Cortex of kidney (tissue), 1 donor: ENCODE data around the gene TNFRSF13B.
"Not testable (repeated sequence)": the region's sequence is repeated elsewhere in the genome, so short reads cannot be mapped to it uniquely, and the experiment has no call there.

Experiments used
- DNase-seq: peaks from one replicate; lab custom pipeline; 2025; lab: John Stamatoyannopoulos, UW

The TNFRSF13B gene

GRCh38 chr17:17004997-17005614 is 33.2 kb upstream of the TNFRSF13B start:
- DNase-seq: not testable (repeated sequence)

DNA sequence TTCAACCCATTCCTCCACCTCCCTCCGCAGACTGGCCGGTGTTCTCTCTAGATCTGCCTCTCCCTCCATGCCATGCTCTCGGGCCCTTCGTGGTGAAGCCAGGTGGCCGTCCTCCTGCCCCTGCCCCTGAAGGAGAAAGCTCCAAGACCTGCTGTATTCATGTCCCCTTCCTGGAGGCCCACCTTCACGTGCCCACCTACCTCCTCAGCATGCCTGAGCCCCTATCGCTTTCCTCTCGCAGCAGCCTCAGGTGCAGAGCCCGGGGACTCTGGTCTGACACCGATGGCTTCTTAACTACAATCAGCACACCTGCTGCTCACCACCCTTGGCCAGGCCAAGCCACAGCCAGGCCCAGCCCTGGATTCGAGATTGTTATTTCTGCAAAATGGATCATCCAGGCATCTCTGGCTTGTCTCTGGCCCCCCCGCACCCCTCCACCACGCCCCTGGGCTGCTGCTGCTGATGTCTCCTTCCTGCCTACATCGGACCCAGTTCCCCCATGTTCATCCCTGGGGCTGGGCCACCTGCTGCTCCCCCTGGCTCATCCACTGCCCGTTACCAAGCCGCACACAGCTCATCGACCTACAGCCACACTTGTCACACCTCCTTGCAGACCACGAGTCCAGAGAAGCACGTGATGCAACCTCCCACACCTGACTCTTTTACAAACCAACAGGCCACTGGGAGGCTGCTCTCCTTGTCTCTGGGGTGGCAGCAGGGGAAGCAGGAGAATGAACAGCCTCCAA is 32.5 kb upstream of the TNFRSF13B start:
- DNase-seq: no peak

DNA sequence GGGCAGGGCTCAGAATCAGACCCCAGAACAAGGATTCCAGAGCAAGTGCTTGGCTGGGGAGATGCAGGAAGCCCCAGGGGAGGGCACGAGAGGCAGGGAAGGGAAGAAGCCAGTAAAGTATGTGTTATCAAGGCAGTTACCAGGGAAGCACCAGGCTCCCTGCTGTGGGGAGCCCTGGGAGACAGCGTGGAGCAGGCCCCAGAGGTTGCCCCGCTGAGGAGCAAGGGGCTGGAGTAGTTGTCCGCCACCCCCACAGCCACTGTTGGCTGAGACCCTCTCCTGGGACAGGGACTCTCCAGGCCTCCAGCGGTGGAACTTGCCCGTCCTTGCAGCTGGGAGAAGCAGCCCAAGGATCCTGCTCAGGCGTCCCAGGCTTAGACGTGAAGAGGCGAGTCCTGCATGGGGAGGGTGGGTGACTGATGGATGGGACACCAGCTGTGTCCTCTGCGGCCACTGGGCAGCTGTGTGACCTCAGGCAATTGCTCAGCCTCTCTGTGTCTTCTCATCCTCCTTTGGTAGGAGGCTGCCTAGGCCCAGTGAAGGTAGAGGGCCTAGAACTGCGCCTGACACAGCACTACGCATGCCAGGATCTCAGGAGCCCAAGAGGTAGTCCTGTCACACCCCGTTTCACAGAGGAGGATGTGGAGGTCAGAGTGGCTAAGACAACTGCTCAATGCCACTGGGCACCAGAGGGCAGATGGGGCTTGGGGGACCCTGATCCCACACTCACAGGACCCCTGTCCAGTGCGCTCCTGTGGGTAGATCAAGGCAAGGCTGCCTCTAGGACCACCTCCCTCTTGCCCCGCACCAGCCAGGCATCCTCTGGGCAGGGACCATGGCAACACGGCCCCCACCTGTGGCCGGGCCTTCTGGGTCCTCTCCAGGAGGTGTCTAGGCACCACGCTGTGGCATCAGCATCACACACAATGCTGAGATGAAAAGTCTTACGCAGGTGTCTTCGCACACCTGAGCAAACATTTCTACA is 31.1 kb upstream of the TNFRSF13B start:
- not testable (repeated sequence) for DNase-seq

GRCh38 chr17:17001874-17002520 is 30.1 kb upstream of the TNFRSF13B start:
- DNase-seq: no peak

DNA sequence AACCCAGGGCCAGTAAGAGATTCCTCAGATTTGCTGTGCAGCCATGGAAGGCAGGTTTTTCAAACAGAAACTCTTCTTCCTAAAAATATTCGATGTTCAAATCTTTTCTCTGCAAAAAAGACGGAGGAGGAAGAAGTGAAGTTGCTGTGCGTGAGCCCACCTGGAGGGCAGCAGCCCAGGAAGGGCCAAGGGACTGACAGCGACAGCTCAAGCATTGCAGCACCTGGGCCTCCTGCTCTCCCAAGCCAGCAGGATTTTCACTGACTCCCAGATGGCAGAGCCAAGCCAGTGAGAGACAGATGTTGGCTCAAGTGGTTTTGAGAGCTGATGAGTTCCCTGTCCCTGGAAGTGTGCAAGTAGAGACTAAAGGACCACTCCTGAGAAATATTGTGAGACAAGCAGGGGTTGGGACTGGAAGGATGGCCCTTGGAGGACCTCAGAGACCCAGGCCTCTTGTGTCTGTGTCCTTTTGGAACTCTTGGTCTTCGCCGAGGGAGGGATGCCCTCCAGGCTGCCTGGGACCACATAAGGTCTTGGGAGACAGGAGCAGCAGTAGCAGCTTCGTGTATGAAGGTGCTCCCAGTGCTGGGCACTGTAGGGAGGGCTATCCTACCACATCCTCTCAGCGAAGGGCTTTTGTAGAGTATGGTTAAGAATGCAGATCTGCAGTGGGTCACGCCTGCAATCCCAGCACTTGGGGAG is 29.3 kb upstream of the TNFRSF13B start:
- no peak for DNase-seq

GRCh38 chr17:16999931-17000625 is 28.2 kb upstream of the TNFRSF13B start:
- DNase-seq: no peak

- DNase-seq: no peak
Measured at GRCh38 chr17:16997514-16998429, 25.9 kb upstream of the TNFRSF13B start.

DNA sequence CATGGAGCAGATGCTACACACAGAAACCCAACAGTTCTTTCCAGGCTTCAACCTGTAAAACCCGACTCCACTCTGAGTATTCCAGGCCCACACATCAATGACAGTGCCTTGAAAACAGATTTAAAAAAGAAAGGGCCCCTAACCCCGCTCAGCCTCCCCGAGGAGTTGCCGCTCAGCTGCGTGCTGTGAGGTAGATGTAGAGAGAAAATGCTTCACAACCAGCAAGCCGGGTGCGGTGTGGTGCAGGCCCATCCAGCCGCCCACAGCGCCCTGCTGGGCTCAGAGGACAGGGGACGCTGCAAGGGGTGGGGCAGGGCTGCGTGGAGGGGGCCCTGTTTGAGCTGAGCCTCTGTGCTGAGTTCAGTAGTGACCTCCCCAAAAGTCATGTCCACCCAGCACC is 24.8 kb upstream of the TNFRSF13B start:
- DNase-seq: not testable (repeated sequence)

GRCh38 chr17:16995930-16996329 is 24.0 kb upstream of the TNFRSF13B start:
- DNase-seq: no peak

- no peak for DNase-seq
Measured at GRCh38 chr17:16994631-16995030, 22.7 kb upstream of the TNFRSF13B start.

DNA sequence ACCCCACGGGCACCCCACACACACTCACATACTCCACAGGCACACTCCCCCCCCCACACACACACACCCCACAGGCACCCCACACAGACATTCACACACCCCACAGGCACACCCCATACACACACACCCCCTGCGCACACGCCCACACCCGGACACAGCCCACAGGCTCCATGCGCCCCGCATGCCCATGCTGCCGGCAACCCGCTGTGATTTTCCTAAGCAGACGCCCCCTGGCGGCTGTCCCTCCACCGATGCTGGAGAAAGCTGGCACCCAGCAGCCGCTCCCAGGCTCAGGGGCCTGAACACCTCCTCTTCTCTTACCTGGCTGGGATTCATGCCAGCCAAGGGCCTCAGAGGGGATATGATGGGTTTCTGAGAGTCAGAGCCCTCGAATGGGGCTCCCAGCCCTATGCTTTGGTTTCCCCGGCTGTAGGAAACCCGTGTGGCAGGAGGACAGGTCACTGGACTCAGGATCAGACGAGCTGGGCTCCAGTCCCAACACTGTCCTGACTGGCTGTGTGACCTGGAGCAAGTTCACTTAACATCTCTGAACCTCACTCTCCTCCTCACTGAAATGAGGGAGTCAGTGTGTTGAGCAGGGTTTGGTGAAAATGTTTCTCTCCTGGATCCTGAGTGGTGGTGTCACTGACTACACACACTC is 19.6 kb upstream of the TNFRSF13B start:
- no peak for DNase-seq

- DNase-seq: no peak
Measured at GRCh38 chr17:16989953-16990860, 18.3 kb upstream of the TNFRSF13B start.

GRCh38 chr17:16989230-16989952 is 17.5 kb upstream of the TNFRSF13B start:
- no peak for DNase-seq

GRCh38 chr17:16988749-16989229 is 16.9 kb upstream of the TNFRSF13B start:
- DNase-seq: no peak

DNA sequence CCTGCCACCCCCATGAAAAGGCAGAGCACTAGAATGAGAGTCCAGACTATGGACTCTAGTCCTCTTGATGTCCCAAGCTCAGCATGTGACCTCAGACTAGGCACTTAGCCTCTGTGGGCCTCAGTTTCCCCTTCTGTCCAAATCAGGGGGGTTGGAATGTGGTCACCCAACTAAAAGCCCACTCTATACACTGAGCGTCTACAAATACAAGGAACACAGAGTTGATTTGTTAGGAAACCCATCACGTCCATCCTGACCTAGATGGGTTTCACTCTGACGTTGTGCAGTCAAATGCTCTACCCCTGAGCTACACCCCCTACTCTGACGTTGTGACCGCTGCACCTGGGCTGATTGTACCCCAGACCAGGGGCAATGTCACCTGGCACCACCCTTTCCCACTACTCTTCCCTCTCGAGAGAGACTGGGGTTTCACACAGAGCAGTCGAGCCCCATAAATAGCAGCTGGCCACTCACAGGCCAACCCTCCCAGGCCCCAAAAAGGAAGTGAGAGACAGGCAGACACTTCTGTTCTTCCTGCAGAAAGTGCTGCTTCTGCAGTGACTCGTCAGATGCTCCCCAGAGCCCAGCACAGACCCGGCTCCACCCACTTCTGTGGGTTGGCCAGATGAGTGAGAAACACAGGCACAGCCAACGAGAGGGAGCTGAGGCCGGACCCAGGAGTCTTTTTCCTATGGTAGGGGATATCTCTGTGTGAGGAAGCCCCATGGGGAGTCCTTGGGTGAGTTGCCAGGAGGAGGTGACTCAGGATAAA is 16.1 kb upstream of the TNFRSF13B start:
- no peak for DNase-seq

GRCh38 chr17:16987066-16987829 is 15.3 kb upstream of the TNFRSF13B start:
- no peak for DNase-seq
